ENCODE results near the gene TECPR2. TPM values are rescaled to one million over a fixed set of nuclear protein-coding genes. Genes with fewer than 3 reads are reported as not detected.

Gene TECPR2
- total RNA-seq, 3 donors from 2014 or later = 5.5 to 6.7 (median 5.6) TPM

- H3K4me1 Mint-ChIP-seq (ENCODE audit: low read depth) = peaks cover 8% of the 10 kb centered on the region
- ATAC-seq (no peak), DNase-seq (no peak)
- no peaks in the 10 kb centered on the region for H3K36me3 Mint-ChIP-seq (ENCODE audit: insufficient read depth)
- H3K9me3 Mint-ChIP-seq = no peaks in the 10 kb centered on the region
- H3K27me3 Mint-ChIP-seq (ENCODE audit: low read depth) = no peaks in the 10 kb centered on the region
- no peak overlapping the region for H3K4me3 Mint-ChIP-seq
Measured at GRCh38 chr14:102501751-102502315, 139.1 kb downstream of the TECPR2 start.

DNA sequence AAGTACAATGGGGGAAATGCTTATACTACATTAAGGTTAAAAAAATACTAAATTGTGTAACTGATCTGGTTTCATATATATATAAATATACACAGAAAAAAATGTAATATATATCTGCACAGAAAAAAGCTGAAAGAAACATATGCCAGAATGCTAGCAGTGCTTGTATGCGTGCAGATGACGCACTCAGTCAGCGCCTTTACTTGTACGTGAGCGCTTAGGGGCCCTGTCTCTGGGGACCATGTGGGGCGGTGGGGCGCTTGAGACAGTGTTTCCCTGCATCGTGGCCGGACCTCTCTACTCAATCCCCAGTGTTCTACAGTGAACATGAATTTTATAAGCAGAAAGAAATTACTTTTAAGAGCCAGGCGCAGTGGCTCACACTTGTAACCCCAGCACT, 139.8 kb downstream of the TECPR2 start:
- no peaks in the 10 kb centered on the region for H3K27me3 Mint-ChIP-seq (ENCODE audit: low read depth)
- no peak overlapping the region for H3K4me3 Mint-ChIP-seq
- H3K4me1 Mint-ChIP-seq (ENCODE audit: low read depth) = peaks cover 8% of the 10 kb centered on the region
- no peaks in the 10 kb centered on the region for H3K36me3 Mint-ChIP-seq (ENCODE audit: insufficient read depth)
- no peaks in the 10 kb centered on the region for H3K9me3 Mint-ChIP-seq
- no peak for ATAC-seq
- no peak for DNase-seq

DNA sequence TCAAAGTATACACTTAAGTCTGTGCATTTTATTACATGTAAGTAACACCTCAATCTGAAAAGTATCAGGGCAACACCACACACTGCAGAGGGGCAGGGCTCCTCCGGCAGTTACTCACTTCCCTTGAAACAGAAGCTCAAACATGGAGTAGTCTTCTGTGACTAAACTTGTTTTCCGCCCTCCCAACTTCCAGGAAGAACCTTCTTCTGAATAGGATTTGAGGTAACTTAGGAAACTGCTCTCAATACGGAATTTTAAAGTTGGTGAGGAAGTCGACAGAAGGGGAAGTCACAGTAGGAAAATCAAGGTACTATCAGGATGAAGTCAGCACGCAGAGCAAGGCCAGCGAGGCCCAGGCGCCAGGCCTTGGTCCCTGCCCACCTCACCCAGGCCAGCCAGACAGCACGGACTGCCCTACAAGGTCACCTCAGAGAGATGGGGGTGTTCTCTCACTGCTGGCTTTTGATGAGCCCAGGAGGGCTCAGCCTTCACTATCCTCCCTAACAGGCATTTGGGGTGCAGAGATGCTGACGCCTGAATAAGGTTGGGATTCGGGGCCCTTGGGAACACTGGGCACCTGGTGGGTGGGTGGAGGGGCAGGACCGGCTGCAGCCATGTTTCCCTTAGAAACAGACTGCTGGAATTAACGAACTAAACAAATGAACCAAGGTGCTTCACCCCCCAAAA, 141.0 kb downstream of the TECPR2 start:
- Mint-ChIP-seq H3K4me1 (ENCODE audit: low read depth) (peaks cover 8% of the 10 kb centered on the region), H3K36me3 (ENCODE audit: insufficient read depth) (no peaks in the 10 kb centered on the region), H3K9me3 (no peaks in the 10 kb centered on the region), H3K4me3 (no peak overlapping the region), H3K27me3 (ENCODE audit: low read depth) (no peaks in the 10 kb centered on the region)
- ATAC-seq = no peak
- no peak for DNase-seq

GRCh38 chr14:102504328-102504999, 141.7 kb downstream of the TECPR2 start:
- no peak for DNase-seq
- H3K27me3 Mint-ChIP-seq (ENCODE audit: low read depth) = no peaks in the 10 kb centered on the region
- peaks cover 8% of the 10 kb centered on the region for H3K4me1 Mint-ChIP-seq (ENCODE audit: low read depth)
- ATAC-seq = no peak
- H3K36me3 Mint-ChIP-seq (ENCODE audit: insufficient read depth) = no peaks in the 10 kb centered on the region
- no peak overlapping the region for H3K4me3 Mint-ChIP-seq
- H3K9me3 Mint-ChIP-seq = no peaks in the 10 kb centered on the region

GRCh38 chr14:102505000-102505619, 142.4 kb downstream of the TECPR2 start:
- Mint-ChIP-seq H3K4me1 (ENCODE audit: low read depth) (peaks cover 8% of the 10 kb centered on the region), H3K27me3 (ENCODE audit: low read depth) (no peaks in the 10 kb centered on the region), H3K4me3 (no peak overlapping the region), H3K36me3 (ENCODE audit: insufficient read depth) (no peaks in the 10 kb centered on the region), H3K9me3 (no peaks in the 10 kb centered on the region)
- DNase-seq (no peak), ATAC-seq (no peak)

GRCh38 chr14:102505775-102506625, 143.3 kb downstream of the TECPR2 start:
- Mint-ChIP-seq H3K9me3 (no peaks in the 10 kb centered on the region), H3K4me3 (no peak overlapping the region), H3K27me3 (ENCODE audit: low read depth) (no peaks in the 10 kb centered on the region), H3K4me1 (ENCODE audit: low read depth) (peaks cover 10% of the 10 kb centered on the region), H3K36me3 (ENCODE audit: insufficient read depth) (no peaks in the 10 kb centered on the region)
- no peak for DNase-seq
- no peak for ATAC-seq

DNA sequence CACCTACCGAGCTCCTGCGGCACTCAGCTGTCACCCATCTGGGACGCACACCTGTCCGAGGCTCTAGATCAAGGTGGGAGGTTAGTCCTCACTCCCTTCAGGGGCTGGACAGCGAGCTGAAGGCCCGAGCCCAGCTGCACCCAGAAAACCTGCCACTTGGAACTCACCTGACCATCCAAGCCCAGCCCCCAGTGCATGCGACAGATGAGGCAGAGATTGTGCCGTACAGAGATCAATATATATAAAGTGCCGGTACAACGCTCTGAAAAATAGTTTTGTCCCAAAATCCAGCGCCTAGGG, 143.8 kb downstream of the TECPR2 start:
- Mint-ChIP-seq H3K9me3 (no peaks in the 10 kb centered on the region), H3K27me3 (ENCODE audit: low read depth) (no peaks in the 10 kb centered on the region), H3K4me3 (no peak overlapping the region), H3K36me3 (ENCODE audit: insufficient read depth) (no peaks in the 10 kb centered on the region), H3K4me1 (ENCODE audit: low read depth) (peaks cover 12% of the 10 kb centered on the region)
- no peak for DNase-seq
- ATAC-seq = no peak

DNA sequence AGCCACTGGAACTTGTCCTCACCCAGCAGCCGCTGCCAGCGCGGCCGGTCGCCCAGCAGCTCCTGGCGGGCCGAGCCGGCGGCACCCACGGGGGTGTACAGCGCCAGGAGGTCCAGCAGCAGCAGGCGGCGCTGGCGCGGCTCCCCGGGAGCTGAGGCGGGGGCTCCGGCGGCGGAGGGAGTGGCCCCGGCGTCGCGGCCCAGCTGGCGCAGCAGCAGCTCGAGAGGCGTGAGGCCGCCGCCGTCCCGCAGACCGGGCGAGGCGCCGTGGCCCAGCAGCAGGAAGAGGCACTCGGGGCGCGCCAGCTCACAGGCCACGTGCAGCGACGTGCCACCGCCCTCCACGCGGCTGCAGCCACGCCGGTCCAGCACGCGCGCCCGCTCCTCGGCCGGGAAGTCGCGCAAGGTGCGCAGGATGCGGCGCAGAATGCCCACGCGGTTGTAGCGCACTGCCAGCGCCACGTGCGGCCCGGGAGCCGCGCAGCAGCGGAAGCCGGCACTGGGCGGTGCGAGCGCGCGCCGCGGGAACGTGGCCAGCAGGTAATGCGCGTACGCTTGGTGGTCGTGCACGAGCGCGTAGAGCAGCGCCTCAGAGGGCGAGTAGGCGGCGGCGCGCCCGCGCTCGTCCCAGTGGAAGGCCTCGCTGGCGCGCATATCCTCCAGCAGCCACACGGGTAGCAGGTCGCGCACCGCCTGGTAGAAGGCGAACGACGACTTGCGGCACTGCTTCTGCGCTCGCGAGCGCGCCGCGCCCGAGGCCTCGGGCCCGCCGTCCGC, 144.5 kb downstream of the TECPR2 start:
- ATAC-seq (no peak), DNase-seq (no peak)
- Mint-ChIP-seq H3K9me3 (no peaks in the 10 kb centered on the region), H3K4me1 (ENCODE audit: low read depth) (peaks cover 12% of the 10 kb centered on the region), H3K4me3 (no peak overlapping the region), H3K36me3 (ENCODE audit: insufficient read depth) (no peaks in the 10 kb centered on the region), H3K27me3 (ENCODE audit: low read depth) (no peaks in the 10 kb centered on the region)

- DNase-seq = no peak
- ATAC-seq = no peak
- H3K36me3 Mint-ChIP-seq (ENCODE audit: insufficient read depth) = no peaks in the 10 kb centered on the region
- no peaks in the 10 kb centered on the region for H3K9me3 Mint-ChIP-seq
- no peaks in the 10 kb centered on the region for H3K27me3 Mint-ChIP-seq (ENCODE audit: low read depth)
- H3K4me1 Mint-ChIP-seq (ENCODE audit: low read depth) = peaks cover 12% of the 10 kb centered on the region
- peak overlapping the region; percentile 48 for H3K4me3 Mint-ChIP-seq
Measured at GRCh38 chr14:102507857-102508312, 145.1 kb downstream of the TECPR2 start.

DNA sequence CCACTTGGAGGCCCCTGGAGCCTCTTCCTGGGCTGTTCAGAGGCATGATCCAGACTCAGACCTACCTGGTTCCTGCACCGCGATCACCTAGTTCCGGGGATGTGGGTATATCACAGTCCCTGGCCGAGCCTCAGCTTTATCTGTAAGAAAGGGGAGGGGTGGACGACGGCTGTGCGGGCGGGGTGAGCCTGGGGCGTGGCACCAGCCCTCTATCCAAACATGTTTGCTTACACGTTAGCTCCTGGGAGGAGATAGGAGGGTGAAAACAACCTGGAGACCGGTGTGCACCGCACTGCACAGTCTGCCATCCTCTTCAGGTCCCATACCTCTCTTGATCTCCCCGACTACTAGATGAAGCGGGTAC, 145.7 kb downstream of the TECPR2 start:
- Mint-ChIP-seq H3K27me3 (ENCODE audit: low read depth) (no peaks in the 10 kb centered on the region), H3K36me3 (ENCODE audit: insufficient read depth) (no peaks in the 10 kb centered on the region), H3K4me3 (peak overlapping the region; percentile 59), H3K9me3 (no peaks in the 10 kb centered on the region), H3K4me1 (ENCODE audit: low read depth) (peaks cover 12% of the 10 kb centered on the region)
- no peak for ATAC-seq
- no peak for DNase-seq

DNA sequence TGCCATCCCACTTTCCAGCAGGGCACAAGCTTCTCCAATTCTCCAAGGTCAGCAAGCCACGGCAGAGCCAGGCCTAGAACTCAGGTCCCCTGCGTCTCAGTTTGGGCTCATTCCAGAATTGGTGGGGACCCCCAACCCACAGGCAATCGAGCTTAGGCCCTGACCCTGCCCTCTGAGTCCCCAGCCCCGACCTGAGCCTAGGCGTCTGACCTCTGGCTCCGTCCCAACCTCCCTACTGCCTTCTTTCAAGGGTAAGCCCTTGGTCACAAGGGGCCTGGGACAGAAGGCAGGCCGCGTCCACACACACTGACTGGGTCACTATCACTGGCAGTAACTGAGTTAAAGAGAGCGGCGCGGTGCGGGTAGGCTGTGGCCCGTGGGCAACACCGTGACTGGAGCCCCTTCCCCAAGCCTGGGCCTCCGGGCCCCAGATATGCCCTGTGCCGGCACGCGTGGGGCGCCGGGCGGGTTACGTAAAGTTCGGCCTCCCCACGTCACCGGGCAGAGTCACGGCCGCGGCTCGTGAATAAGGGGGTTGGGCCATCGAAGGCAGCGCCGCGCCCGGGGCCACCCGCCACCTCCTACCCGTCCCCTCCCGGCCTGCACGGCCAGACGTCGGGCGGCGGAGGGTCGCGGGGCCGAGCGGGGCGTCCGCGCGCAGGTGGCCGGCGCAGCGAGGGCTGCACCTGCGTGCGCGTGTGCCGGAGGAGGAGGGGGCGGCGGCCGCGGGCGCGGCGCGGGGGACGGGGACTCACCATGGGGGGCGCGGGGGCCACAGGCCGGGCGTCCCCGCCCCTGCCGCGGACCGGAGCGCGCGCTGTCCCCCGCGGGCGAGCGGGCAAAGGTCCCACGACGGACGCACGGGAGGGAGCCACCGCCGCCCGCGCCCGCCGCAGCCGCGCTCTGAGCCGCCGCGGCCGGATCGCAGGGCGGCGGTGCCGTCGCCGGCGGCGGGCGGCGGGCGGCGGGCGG, 146.3 kb downstream of the TECPR2 start:
- peak; percentile 19 to 42 for ATAC-seq
- H3K4me1 Mint-ChIP-seq (ENCODE audit: low read depth) = peaks cover 12% of the 10 kb centered on the region
- H3K4me3 Mint-ChIP-seq = peak overlapping the region; percentile 59
- H3K27me3 Mint-ChIP-seq (ENCODE audit: low read depth) = no peaks in the 10 kb centered on the region
- DNase-seq = peak; percentile 36
- H3K9me3 Mint-ChIP-seq = no peaks in the 10 kb centered on the region
- H3K36me3 Mint-ChIP-seq (ENCODE audit: insufficient read depth) = no peaks in the 10 kb centered on the region

GRCh38 chr14:102509746-102510615, 147.2 kb downstream of the TECPR2 start, which contains the start of gene ANKRD9:
TSS of gene ANKRD9 (minus strand) at chr14:102509776. CDS start at chr14:102507889, 1,887 bp downstream.
- Mint-ChIP-seq H3K36me3 (ENCODE audit: insufficient read depth) (no peaks in the 10 kb centered on the region), H3K4me3 (peak within 1 kb of the TSS; percentile 79), H3K4me1 (ENCODE audit: low read depth) (peaks cover 12% of the 10 kb centered on the region), H3K27me3 (ENCODE audit: low read depth) (peaks cover 2% of the 10 kb centered on the region), H3K9me3 (no peaks in the 10 kb centered on the region)
- DNase-seq (peak; percentile 87), ATAC-seq (peak; percentile 84 to 86)
